ENCODE data around the gene TMEM131. TPM values are rescaled to one million over a fixed set of nuclear protein-coding genes. Genes with fewer than 3 reads are reported as not detected.

The TMEM131 gene
- total RNA-seq, 1 experiment from 2014 or later = 21.9 TPM

DNA sequence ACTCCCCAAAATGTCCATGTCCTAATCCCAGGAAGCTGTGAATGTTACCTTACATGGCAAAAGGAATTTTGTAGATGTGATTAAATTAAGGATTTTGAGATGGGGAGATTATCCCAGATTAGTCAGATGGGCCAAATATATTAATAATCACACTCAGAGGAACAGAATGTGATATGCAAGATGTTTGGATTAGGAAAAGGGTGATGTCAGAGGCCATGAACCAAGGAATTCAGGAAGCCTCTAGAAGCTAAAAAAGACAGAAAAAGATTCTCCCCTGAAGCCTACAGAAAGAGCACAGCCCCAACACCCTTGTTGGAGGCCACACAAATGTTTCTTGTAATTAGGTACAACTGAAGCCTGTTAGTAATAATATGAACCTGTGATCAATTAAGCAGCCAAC, 13.1 kb downstream of the TMEM131 start (continued):
- TF ChIP-seq ZNF138 (CRISPR knock-in tag; conservative IDR thresholded peaks at IDR 0.05) (no peak), ZNF232 (CRISPR knock-in tag; IDR thresholded peaks at IDR 0.05) (no peak), GTF2I (CRISPR knock-in tag; conservative IDR thresholded peaks at IDR 0.05) (no peak)
- TF ChIP-seq, protein P1, sequence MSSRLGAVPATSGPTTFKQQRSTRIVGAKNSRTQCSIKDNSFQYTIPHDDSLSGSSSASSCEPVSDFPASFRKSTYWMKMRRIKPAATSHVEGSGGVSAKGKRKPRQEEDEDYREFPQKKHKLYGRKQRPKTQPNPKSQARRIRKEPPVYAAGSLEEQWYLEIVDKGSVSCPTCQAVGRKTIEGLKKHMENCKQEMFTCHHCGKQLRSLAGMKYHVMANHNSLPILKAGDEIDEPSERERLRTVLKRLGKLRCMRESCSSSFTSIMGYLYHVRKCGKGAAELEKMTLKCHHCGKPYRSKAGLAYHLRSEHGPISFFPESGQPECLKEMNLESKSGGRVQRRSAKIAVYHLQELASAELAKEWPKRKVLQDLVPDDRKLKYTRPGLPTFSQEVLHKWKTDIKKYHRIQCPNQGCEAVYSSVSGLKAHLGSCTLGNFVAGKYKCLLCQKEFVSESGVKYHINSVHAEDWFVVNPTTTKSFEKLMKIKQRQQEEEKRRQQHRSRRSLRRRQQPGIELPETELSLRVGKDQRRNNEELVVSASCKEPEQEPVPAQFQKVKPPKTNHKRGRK (CRISPR knock-in tag; IDR thresholded peaks at IDR 0.05; ENCODE audit: borderline replicate concordance) = no peak
- TF ChIP-seq, protein P2, sequence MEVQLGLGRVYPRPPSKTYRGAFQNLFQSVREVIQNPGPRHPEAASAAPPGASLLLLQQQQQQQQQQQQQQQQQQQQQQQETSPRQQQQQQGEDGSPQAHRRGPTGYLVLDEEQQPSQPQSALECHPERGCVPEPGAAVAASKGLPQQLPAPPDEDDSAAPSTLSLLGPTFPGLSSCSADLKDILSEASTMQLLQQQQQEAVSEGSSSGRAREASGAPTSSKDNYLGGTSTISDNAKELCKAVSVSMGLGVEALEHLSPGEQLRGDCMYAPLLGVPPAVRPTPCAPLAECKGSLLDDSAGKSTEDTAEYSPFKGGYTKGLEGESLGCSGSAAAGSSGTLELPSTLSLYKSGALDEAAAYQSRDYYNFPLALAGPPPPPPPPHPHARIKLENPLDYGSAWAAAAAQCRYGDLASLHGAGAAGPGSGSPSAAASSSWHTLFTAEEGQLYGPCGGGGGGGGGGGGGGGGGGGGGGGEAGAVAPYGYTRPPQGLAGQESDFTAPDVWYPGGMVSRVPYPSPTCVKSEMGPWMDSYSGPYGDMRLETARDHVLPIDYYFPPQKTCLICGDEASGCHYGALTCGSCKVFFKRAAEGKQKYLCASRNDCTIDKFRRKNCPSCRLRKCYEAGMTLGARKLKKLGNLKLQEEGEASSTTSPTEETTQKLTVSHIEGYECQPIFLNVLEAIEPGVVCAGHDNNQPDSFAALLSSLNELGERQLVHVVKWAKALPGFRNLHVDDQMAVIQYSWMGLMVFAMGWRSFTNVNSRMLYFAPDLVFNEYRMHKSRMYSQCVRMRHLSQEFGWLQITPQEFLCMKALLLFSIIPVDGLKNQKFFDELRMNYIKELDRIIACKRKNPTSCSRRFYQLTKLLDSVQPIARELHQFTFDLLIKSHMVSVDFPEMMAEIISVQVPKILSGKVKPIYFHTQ (CRISPR knock-in tag; IDR thresholded peaks at IDR 0.05) = no peak

DNA sequence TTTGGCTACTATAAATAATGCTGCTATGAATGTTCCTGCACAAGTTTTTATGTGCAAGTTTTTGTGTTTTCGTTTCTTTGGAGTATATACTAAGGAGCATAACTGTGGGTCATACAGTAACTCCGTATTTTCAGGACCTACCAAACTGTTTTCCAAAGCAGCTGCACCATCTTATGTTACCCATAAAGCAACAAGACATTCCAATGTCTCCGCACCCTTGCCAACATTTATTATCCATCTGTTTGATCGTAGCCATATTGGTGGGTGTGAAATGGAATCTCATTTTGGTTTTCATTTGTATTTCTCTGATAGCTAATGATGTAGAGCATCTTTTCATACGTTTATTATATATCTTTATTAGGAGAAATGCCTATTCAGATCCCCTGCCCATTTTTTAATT, 13.8 kb downstream of the TMEM131 start:
- POLR2A ChIA-PET = no interaction called here
- no peak for ATAC-seq
- CTCF ChIA-PET = no interaction called here
- H3K27ac Mint-ChIP-seq = no peak overlapping the region
- no peak overlapping the region for H3K4me3 Mint-ChIP-seq
- H3K9me3 Mint-ChIP-seq = peaks cover 22% of the 10 kb centered on the region
- DNase-seq (ENCODE audit: low spot score) = no peak
- TF ChIP-seq GTF2I (CRISPR knock-in tag; conservative IDR thresholded peaks at IDR 0.05) = no peak
- TF ChIP-seq, protein P3, sequence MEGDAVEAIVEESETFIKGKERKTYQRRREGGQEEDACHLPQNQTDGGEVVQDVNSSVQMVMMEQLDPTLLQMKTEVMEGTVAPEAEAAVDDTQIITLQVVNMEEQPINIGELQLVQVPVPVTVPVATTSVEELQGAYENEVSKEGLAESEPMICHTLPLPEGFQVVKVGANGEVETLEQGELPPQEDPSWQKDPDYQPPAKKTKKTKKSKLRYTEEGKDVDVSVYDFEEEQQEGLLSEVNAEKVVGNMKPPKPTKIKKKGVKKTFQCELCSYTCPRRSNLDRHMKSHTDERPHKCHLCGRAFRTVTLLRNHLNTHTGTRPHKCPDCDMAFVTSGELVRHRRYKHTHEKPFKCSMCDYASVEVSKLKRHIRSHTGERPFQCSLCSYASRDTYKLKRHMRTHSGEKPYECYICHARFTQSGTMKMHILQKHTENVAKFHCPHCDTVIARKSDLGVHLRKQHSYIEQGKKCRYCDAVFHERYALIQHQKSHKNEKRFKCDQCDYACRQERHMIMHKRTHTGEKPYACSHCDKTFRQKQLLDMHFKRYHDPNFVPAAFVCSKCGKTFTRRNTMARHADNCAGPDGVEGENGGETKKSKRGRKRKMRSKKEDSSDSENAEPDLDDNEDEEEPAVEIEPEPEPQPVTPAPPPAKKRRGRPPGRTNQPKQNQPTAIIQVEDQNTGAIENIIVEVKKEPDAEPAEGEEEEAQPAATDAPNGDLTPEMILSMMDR (IDR thresholded peaks at IDR 0.05) = no peak
- peaks cover 16% of the 10 kb centered on the region for H3K4me1 Mint-ChIP-seq
- H3K27me3 Mint-ChIP-seq (ENCODE audit: low read depth) = no peaks in the 10 kb centered on the region
- H3K36me3 Mint-ChIP-seq = peaks cover 17% of the 10 kb centered on the region

DNA sequence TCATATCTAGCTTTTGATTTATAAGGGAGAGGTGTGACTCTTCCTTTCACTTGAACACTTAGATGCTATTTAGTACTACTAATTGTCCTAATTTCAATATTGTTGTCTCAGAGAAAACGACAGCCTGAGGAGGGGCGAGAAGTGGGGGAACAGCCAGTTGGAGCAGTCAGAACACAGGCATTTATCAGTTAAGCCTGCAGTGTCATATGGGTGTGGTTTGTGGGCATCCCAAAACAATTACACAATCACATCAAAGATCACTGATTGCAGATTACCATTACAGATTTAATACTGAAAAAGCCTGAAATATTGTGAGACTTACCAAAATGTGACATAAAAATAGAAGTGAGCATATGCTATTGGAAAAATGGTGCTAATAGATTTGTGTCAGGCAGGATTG, 15.8 kb downstream of the TMEM131 start:
- Mint-ChIP-seq H3K36me3 (peaks cover 24% of the 10 kb centered on the region), H3K27ac (no peak overlapping the region), H3K27me3 (ENCODE audit: low read depth) (no peaks in the 10 kb centered on the region), H3K9me3 (peaks cover 34% of the 10 kb centered on the region), H3K4me3 (no peak overlapping the region), H3K4me1 (peaks cover 16% of the 10 kb centered on the region)
- CTCF ChIA-PET = no interaction called here
- no peak for DNase-seq (ENCODE audit: low spot score)
- POLR2A ChIA-PET = no interaction called here
- no peak for ATAC-seq
- TF ChIP-seq ZNF263 (CRISPR knock-in tag; IDR thresholded peaks at IDR 0.05; ENCODE audit: low read depth) (no peak), KAT7 (CRISPR knock-in tag; IDR thresholded peaks at IDR 0.05; ENCODE audit: borderline replicate concordance) (no peak), OVOL2 (CRISPR knock-in tag; IDR thresholded peaks at IDR 0.05; ENCODE audit: borderline replicate concordance) (no peak), ZNF416 (CRISPR knock-in tag; IDR thresholded peaks at IDR 0.05) (no peak), RORB (CRISPR knock-in tag; IDR thresholded peaks at IDR 0.05) (no peak), ZNF317 (CRISPR knock-in tag; IDR thresholded peaks at IDR 0.05; ENCODE audit: borderline replicate concordance, low read depth) (no peak), ELF4 (CRISPR knock-in tag; IDR thresholded peaks at IDR 0.05; ENCODE audit: low read depth) (no peak), HMGA2 (CRISPR knock-in tag; IDR thresholded peaks at IDR 0.05) (no peak), ZNF396 (CRISPR knock-in tag; IDR thresholded peaks at IDR 0.05; ENCODE audit: borderline replicate concordance) (no peak)
- TF ChIP-seq, protein P4, sequence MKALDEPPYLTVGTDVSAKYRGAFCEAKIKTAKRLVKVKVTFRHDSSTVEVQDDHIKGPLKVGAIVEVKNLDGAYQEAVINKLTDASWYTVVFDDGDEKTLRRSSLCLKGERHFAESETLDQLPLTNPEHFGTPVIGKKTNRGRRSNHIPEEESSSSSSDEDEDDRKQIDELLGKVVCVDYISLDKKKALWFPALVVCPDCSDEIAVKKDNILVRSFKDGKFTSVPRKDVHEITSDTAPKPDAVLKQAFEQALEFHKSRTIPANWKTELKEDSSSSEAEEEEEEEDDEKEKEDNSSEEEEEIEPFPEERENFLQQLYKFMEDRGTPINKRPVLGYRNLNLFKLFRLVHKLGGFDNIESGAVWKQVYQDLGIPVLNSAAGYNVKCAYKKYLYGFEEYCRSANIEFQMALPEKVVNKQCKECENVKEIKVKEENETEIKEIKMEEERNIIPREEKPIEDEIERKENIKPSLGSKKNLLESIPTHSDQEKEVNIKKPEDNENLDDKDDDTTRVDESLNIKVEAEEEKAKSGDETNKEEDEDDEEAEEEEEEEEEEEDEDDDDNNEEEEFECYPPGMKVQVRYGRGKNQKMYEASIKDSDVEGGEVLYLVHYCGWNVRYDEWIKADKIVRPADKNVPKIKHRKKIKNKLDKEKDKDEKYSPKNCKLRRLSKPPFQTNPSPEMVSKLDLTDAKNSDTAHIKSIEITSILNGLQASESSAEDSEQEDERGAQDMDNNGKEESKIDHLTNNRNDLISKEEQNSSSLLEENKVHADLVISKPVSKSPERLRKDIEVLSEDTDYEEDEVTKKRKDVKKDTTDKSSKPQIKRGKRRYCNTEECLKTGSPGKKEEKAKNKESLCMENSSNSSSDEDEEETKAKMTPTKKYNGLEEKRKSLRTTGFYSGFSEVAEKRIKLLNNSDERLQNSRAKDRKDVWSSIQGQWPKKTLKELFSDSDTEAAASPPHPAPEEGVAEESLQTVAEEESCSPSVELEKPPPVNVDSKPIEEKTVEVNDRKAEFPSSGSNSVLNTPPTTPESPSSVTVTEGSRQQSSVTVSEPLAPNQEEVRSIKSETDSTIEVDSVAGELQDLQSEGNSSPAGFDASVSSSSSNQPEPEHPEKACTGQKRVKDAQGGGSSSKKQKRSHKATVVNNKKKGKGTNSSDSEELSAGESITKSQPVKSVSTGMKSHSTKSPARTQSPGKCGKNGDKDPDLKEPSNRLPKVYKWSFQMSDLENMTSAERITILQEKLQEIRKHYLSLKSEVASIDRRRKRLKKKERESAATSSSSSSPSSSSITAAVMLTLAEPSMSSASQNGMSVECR (CRISPR knock-in tag; IDR thresholded peaks at IDR 0.05; ENCODE audit: borderline replicate concordance) = no peak
- TF ChIP-seq, protein P5, sequence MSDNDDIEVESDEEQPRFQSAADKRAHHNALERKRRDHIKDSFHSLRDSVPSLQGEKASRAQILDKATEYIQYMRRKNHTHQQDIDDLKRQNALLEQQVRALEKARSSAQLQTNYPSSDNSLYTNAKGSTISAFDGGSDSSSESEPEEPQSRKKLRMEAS (CRISPR knock-in tag; IDR thresholded peaks at IDR 0.05) = no peak
- TF ChIP-seq, protein P2 (CRISPR knock-in tag; IDR thresholded peaks at IDR 0.05) = no peak
- TF ChIP-seq, protein P1 (CRISPR knock-in tag; IDR thresholded peaks at IDR 0.05; ENCODE audit: borderline replicate concordance) = no peak

All from WTC11 (cell line).